Keratinocyte (primary cell): ENCODE measurements around the gene KIN. TPM values are rescaled to one million over a fixed set of nuclear protein-coding genes. Genes with fewer than 3 reads are reported as not detected.
"Not testable (repeated sequence)": the region's sequence is repeated elsewhere in the genome, so short reads cannot be mapped to it uniquely, and the experiment has no call there.

Source experiments
- DNase-seq: peaks from one replicate; pipeline ENCODE4 v3.0.0-alpha.2; 2011; ENCODE audit warnings: low read depth, missing footprints, low spot score
- FAIRE-seq: peaks from 2 replicates; lab custom pipeline; 2011; peaks lifted over from hg19 to GRCh38; lab: Jason Lieb, UNC
- H2AFZ ChIP-seq: 2 replicates; pipeline ENCODE4 v1.6.0; 2012; ENCODE audit warnings: low read length, control low read depth, inconsistent platforms; ENCODE audit not compliant: control insufficient read depth
- H3K27ac ChIP-seq: 2 replicates; pipeline ENCODE4 v1.5.1; 2011; ENCODE audit warnings: low read length; ENCODE audit not compliant: control insufficient read depth, insufficient read depth
- H3K27me3 ChIP-seq: 3 replicates; pipeline ENCODE4 v1.6.0; 2011; ENCODE audit warnings: low read length; ENCODE audit not compliant: control insufficient read depth, insufficient read depth; ENCODE audit errors: extremely low read depth
- H3K36me3 ChIP-seq, 2 experiments: 2 replicates in 1 of 2; 3 replicates in 1 of 2; pipeline ENCODE4 v1.5.1; 2011; ENCODE audit warnings: low read length in 2 of 2, mild to moderate bottlenecking in 1 of 2; ENCODE audit not compliant: control insufficient read depth in 2 of 2, insufficient read depth in 2 of 2; ENCODE audit errors: extremely low read depth in 1 of 2
- H3K4me1 ChIP-seq: 3 replicates; pipeline ENCODE4 v1.5.1; 2011; ENCODE audit warnings: low read length; ENCODE audit not compliant: control insufficient read depth, insufficient read depth; ENCODE audit errors: extremely low read depth
- H3K4me2 ChIP-seq: 3 replicates; pipeline ENCODE4 v1.6.0; 2011; ENCODE audit warnings: low read depth, low read length; ENCODE audit not compliant: control insufficient read depth, insufficient read depth; ENCODE audit errors: extremely low read depth
- H3K4me3 ChIP-seq, 3 experiments: fragments of 200-600 bp in 1 of 3; sonication (generic) in 1 of 3; 2 replicates in 2 of 3; 3 replicates in 1 of 3; pipeline ENCODE4 v1.5.1; 2011 to 2016; ENCODE audit warnings: low read length in 3 of 3, mild to moderate bottlenecking in 3 of 3, control low read depth in 2 of 3, inconsistent platforms in 1 of 3, low read depth in 1 of 3, mixed read lengths in 1 of 3, mixed run types in 1 of 3, moderate library complexity in 1 of 3; ENCODE audit not compliant: control insufficient read depth in 2 of 3, insufficient read depth in 2 of 3; ENCODE audit errors: extremely low read depth in 1 of 3
- H3K79me2 ChIP-seq: 2 replicates; pipeline ENCODE4 v1.6.0; 2012; ENCODE audit warnings: low read length; ENCODE audit not compliant: control insufficient read depth, insufficient read depth
- H3K9ac ChIP-seq: 3 replicates; pipeline ENCODE4 v1.6.0; 2011; ENCODE audit warnings: low read length; ENCODE audit not compliant: control insufficient read depth, insufficient read depth; ENCODE audit errors: extremely low read depth
- H3K9me1 ChIP-seq: 3 replicates; pipeline ENCODE4 v1.6.0; 2011; ENCODE audit warnings: low read length; ENCODE audit not compliant: control insufficient read depth, insufficient read depth; ENCODE audit errors: extremely low read depth
- H3K9me3 ChIP-seq: 2 replicates; pipeline ENCODE4 v1.5.1; 2012; ENCODE audit warnings: low read depth, low read length; ENCODE audit not compliant: control insufficient read depth
- H4K20me1 ChIP-seq: 3 replicates; pipeline ENCODE4 v1.6.0; 2011; ENCODE audit warnings: low read length; ENCODE audit not compliant: control insufficient read depth, insufficient read depth; ENCODE audit errors: extremely low read depth
- CTCF ChIP-seq, 3 experiments: IDR thresholded peaks in 1 of 3; conservative IDR thresholded peaks in 1 of 3; optimal IDR thresholded peaks in 1 of 3; 2 replicates in 2 of 3; 3 replicates in 1 of 3; pipeline versions ENCODE3 to v1.5.1; 2011; ENCODE audit warnings: low read length in 3 of 3, mild to moderate bottlenecking in 3 of 3, moderate library complexity in 2 of 3, control low read depth in 1 of 3, inconsistent platforms in 1 of 3; ENCODE audit not compliant: insufficient read depth in 2 of 3; ENCODE audit errors: extremely low read depth in 1 of 3
- EZH2 ChIP-seq: IDR thresholded peaks from one replicate; pipeline ENCODE4 v1.6.1; 2012; ENCODE audit warnings: inconsistent platforms, mild to moderate bottlenecking, low read length, moderate library complexity
- dilution Hi-C: fragments of 300-500 bp; cut with MboI; formaldehyde crosslinking; loops from one replicate; pipeline ENCODE4 v1.7.0; 2020; ENCODE audit warnings: low sequenced_read_pairs; ENCODE audit not compliant: extremely low pct_ligation_motif_present
- polyA plus RNA-seq, 5 experiments: library from polyadenylated mRNA; depleted of rRNA in 3 of 5; stranded (reverse) in 3 of 5; stranded (forward) in 1 of 5; unstranded in 1 of 5; fragments of >200 nt; gene quantifications; 1 replicate in 1 of 5; 2 replicates in 3 of 5; 3 replicates in 1 of 5; pipeline versions ENCODE4 v1.2.1 to v1.2.3, GENCODE V29; 2011 to 2012; ENCODE audit warnings: missing spikeins in 2 of 5, low read depth in 1 of 5, low replicate concordance in 1 of 5

The KIN gene
- polyA plus RNA-seq, 1 donor (not counting 4 experiments of a cell fraction or from before 2014, with no cell fraction given) = 15.1 TPM

- no peaks in the 10 kb centered on the region for H3K79me2 ChIP-seq
- FAIRE-seq = no peak
- H3K36me3 ChIP-seq = peaks cover 8 to 10% of the 10 kb centered on the region in 2 experiments
- no peak overlapping the region for H3K4me3 ChIP-seq
- dilution Hi-C loops = no loop called here
- H2AFZ ChIP-seq = no peak overlapping the region
- H3K4me2 ChIP-seq = no peak overlapping the region
- no peak for DNase-seq
- TF ChIP-seq CTCF (optimal IDR thresholded peaks at IDR 0.05 in 1 of 3, IDR thresholded peaks at IDR 0.05 in 1 of 3, conservative IDR thresholded peaks at IDR 0.05 in 1 of 3; ENCODE audit: extremely low read depth in 1 of 3, insufficient read depth in 2 of 3, low read length in 3 of 3) = no peak
- TF ChIP-seq EZH2 = no peak
- H3K27me3 ChIP-seq = no peaks in the 10 kb centered on the region
- no peak overlapping the region for H3K27ac ChIP-seq
- no peak overlapping the region for H3K9ac ChIP-seq
- H3K9me1 ChIP-seq = no peaks in the 10 kb centered on the region
- H3K4me1 ChIP-seq = no peaks in the 10 kb centered on the region
- no peaks in the 10 kb centered on the region for H4K20me1 ChIP-seq
- no peaks in the 10 kb centered on the region for H3K9me3 ChIP-seq
Observed at GRCh38 chr10:7750222-7750621, 37.6 kb downstream of the KIN start.

- H2AFZ ChIP-seq, dilution Hi-C loops, H3K4me1 ChIP-seq, H3K27ac ChIP-seq, H3K4me2 ChIP-seq, H3K9ac ChIP-seq, H3K79me2 ChIP-seq, H3K9me1 ChIP-seq, DNase-seq, H3K27me3 ChIP-seq, H3K4me3 ChIP-seq, H4K20me1 ChIP-seq, FAIRE-seq, H3K9me3 ChIP-seq, H3K36me3 ChIP-seq: not testable (repeated sequence)
Observed at GRCh38 chr10:7748637-7749036, 39.2 kb downstream of the KIN start.

- DNase-seq = no peak
- no peak for FAIRE-seq
- H2AFZ ChIP-seq = no peak overlapping the region
- H3K9me1 ChIP-seq = no peaks in the 10 kb centered on the region
- dilution Hi-C loops = no loop called here
- no peaks in the 10 kb centered on the region for H3K27me3 ChIP-seq
- no peak overlapping the region for H3K9ac ChIP-seq
- no peaks in the 10 kb centered on the region for H3K9me3 ChIP-seq
- TF ChIP-seq EZH2 (no peak), CTCF (optimal IDR thresholded peaks at IDR 0.05 in 1 of 3, IDR thresholded peaks at IDR 0.05 in 1 of 3, conservative IDR thresholded peaks at IDR 0.05 in 1 of 3; ENCODE audit: extremely low read depth in 1 of 3, insufficient read depth in 2 of 3, low read length in 3 of 3) (no peak)
- no peaks in the 10 kb centered on the region for H4K20me1 ChIP-seq
- H3K27ac ChIP-seq = no peak overlapping the region
- H3K4me1 ChIP-seq = no peaks in the 10 kb centered on the region
- no peak overlapping the region for H3K4me3 ChIP-seq
- peaks cover 0 to 2% of the 10 kb centered on the region in 2 experiments for H3K36me3 ChIP-seq
- H3K4me2 ChIP-seq = no peak overlapping the region
- H3K79me2 ChIP-seq = no peaks in the 10 kb centered on the region
Observed at GRCh38 chr10:7744307-7744706, 43.5 kb downstream of the KIN start.
